ENCODE measurements around the gene CNGA2. TPM values are rescaled to one million over a fixed set of nuclear protein-coding genes. Genes with fewer than 3 reads are reported as not detected.

Gene CNGA2
- total RNA-seq, 2 donors from 2014 or later = not detected

- TF ChIP-seq POLR2A (IDR thresholded peaks at IDR 0.05) (no peak), CTCF (IDR thresholded peaks at IDR 0.05) (no peak)
- 100% methylated on average over 3 of the region's 5 CpGs; no CpG with 5 or more reads in 1 of the 2 donors for WGBS, 2 donors
- H3K9me3 ChIP-seq = no peaks in the 10 kb centered on the region
- H3K4me3 ChIP-seq = no peak overlapping the region
- no peak for DNase-seq
- ATAC-seq = no peak
- H3K27ac ChIP-seq = no peak overlapping the region
- no peaks in the 10 kb centered on the region for H3K27me3 ChIP-seq
- peaks cover 11% of the 10 kb centered on the region for H3K4me1 ChIP-seq
- H3K36me3 ChIP-seq (replicated peaks in 1 of 2; ENCODE audit: insufficient read depth in 1 of 2, low read depth in 2 of 2) = no peaks in the 10 kb centered on the region
- intact Hi-C loops (cut with DNase I) = no loop called here
Measured at GRCh38 chrX:151726751-151727150, 7.8 kb upstream of the CNGA2 start.

GRCh38 chrX:151727346-151727745 lies 7.2 kb upstream of the CNGA2 start:
- no peak for DNase-seq
- intact Hi-C loops (cut with DNase I) = no loop called here
- H3K4me3 ChIP-seq = no peak overlapping the region
- ATAC-seq = no peak
- H3K9me3 ChIP-seq = no peaks in the 10 kb centered on the region
- H3K36me3 ChIP-seq (replicated peaks in 1 of 2; ENCODE audit: insufficient read depth in 1 of 2, low read depth in 2 of 2) = no peaks in the 10 kb centered on the region
- no peaks in the 10 kb centered on the region for H3K27me3 ChIP-seq
- 65% methylated on average over 2 of the region's 4 CpGs; no CpG with 5 or more reads in 1 of the 2 donors for WGBS, 2 donors
- peaks cover 11% of the 10 kb centered on the region for H3K4me1 ChIP-seq
- no peak for TF ChIP-seq CTCF (IDR thresholded peaks at IDR 0.05)
- no peak for TF ChIP-seq POLR2A (IDR thresholded peaks at IDR 0.05)
- no peak overlapping the region for H3K27ac ChIP-seq

GRCh38 chrX:151729056-151729725 lies 5.4 kb upstream of the CNGA2 start:
- ATAC-seq = no peak
- Histone ChIP-seq H3K27ac (no peak overlapping the region), H3K4me1 (peaks cover 11% of the 10 kb centered on the region), H3K4me3 (no peak overlapping the region), H3K9me3 (no peaks in the 10 kb centered on the region), H3K27me3 (no peaks in the 10 kb centered on the region), H3K36me3 (replicated peaks in 1 of 2; ENCODE audit: insufficient read depth in 1 of 2, low read depth in 2 of 2) (no peaks in the 10 kb centered on the region)
- 95% methylated on average over 3 of the region's 4 CpGs; no CpG with 5 or more reads in 1 of the 2 donors for WGBS, 2 donors
- intact Hi-C loops (cut with DNase I) = no loop called here
- DNase-seq = no peak
- no peak for TF ChIP-seq CTCF (IDR thresholded peaks at IDR 0.05)
- no peak for TF ChIP-seq POLR2A (IDR thresholded peaks at IDR 0.05)

- DNase-seq (no peak), ATAC-seq (no peak)
- intact Hi-C loops (cut with DNase I) = no loop called here
- H3K27me3 ChIP-seq = no peaks in the 10 kb centered on the region
- no peaks in the 10 kb centered on the region for H3K4me1 ChIP-seq
- H3K4me3 ChIP-seq = no peak overlapping the region
- H3K36me3 ChIP-seq (replicated peaks in 1 of 2; ENCODE audit: insufficient read depth in 1 of 2, low read depth in 2 of 2) = no peaks in the 10 kb centered on the region
- TF ChIP-seq POLR2A (IDR thresholded peaks at IDR 0.05) (no peak), CTCF (IDR thresholded peaks at IDR 0.05) (no peak)
- no peak overlapping the region for H3K27ac ChIP-seq
- no peaks in the 10 kb centered on the region for H3K9me3 ChIP-seq
- 34 to 62% methylated on average over 2 of the region's 2 CpGs for WGBS, 2 donors
Measured at GRCh38 chrX:151735219-151735618, 673 bp downstream of the CNGA2 start.

- intact Hi-C loops (cut with DNase I) = no loop called here
- DNase-seq = no peak
- 40 to 60% methylated on average over 1 to 5 of the region's 6 CpGs for whole genome bisulfite sequencing, 2 donors
- H3K4me1 ChIP-seq = no peaks in the 10 kb centered on the region
- H3K36me3 ChIP-seq (replicated peaks in 1 of 2; ENCODE audit: insufficient read depth in 1 of 2, low read depth in 2 of 2) = no peaks in the 10 kb centered on the region
- no peak overlapping the region for H3K4me3 ChIP-seq
- no peak overlapping the region for H3K27ac ChIP-seq
- no peaks in the 10 kb centered on the region for H3K9me3 ChIP-seq
- no peak for ATAC-seq
- no peak for TF ChIP-seq POLR2A (IDR thresholded peaks at IDR 0.05)
- no peak for TF ChIP-seq CTCF (IDR thresholded peaks at IDR 0.05)
- H3K27me3 ChIP-seq = no peaks in the 10 kb centered on the region
Measured at GRCh38 chrX:151736685-151737084, 2.1 kb downstream of the CNGA2 start.
